Transverse colon (tissue), 4 donors: ENCODE measurements around the gene REEP2. TPM values are rescaled to one million over a fixed set of nuclear protein-coding genes. Genes with fewer than 3 reads are reported as not detected.

Experiments
- DNase-seq: peaks from one replicate; pipeline ENCODE4 v3.0.0-alpha.2; 2019
- H3K27ac ChIP-seq, 4 donors: fragments of 200-600 bp; sonication (generic); 2 replicates each; pipeline ENCODE4 v1.5.1; 2016 to 2018; ENCODE audit warnings: inconsistent platforms in 4 of 4
- H3K27me3 ChIP-seq: fragments of 200-600 bp; sonication (generic); 2 replicates; pipeline ENCODE4 v1.5.1; 2017; ENCODE audit warnings: inconsistent platforms
- H3K36me3 ChIP-seq, 4 donors: fragments of 200-600 bp; sonication (generic); 2 replicates each; pipeline ENCODE4 v1.5.1; 2017 to 2019; ENCODE audit warnings: inconsistent platforms in 4 of 4
- H3K4me1 ChIP-seq, 4 donors: fragments of 200-600 bp; sonication (generic); 2 replicates each; pipeline ENCODE4 v1.5.1; 2017 to 2020; ENCODE audit warnings: inconsistent platforms in 4 of 4
- H3K4me3 ChIP-seq, 4 donors: fragments of 200-600 bp; sonication (generic); 1 replicate in 1 of 4; 2 replicates in 3 of 4; pipeline versions ENCODE4 v1.5.1 to v1.6.1; 2017 to 2019; ENCODE audit warnings: inconsistent platforms in 4 of 4
- H3K9me3 ChIP-seq, 2 donors: fragments of 200-600 bp; sonication (generic); 2 replicates each; pipeline ENCODE4 v1.5.1; 2017 to 2019; ENCODE audit warnings: inconsistent platforms in 2 of 2
- CTCF ChIP-seq, 5 experiments: fragments of 200-600 bp in 3 of 5; fragments of 450-650 bp in 2 of 5; sonication (generic) in 3 of 5; IDR thresholded peaks; 1 replicate in 2 of 5; 2 replicates in 3 of 5; pipeline ENCODE4 v1.5.1; 2016 to 2017; ENCODE audit warnings: antibody characterized with exemption in 5 of 5, inconsistent platforms in 3 of 5, mild to moderate bottlenecking in 2 of 5, moderate library complexity in 1 of 5
- EP300 ChIP-seq: sonication (generic); formaldehyde crosslinking; IDR thresholded peaks from one replicate; pipeline ENCODE4 v1.6.1; 2017; ENCODE audit warnings: antibody characterized with exemption, low read depth
- POLR2A ChIP-seq: fragments of 450-650 bp; IDR thresholded peaks from one replicate; pipeline ENCODE4 v1.6.1; 2016; ENCODE audit warnings: antibody characterized with exemption, mild to moderate bottlenecking, moderate library complexity
- POLR2AphosphoS5 ChIP-seq, 3 donors: sonication (generic); formaldehyde crosslinking; IDR thresholded peaks; one replicate each; pipeline ENCODE4 v1.6.1; 2016; ENCODE audit warnings: antibody characterized with exemption in 3 of 3
- WGBS, 2 donors: methylation state at CpG; one replicate each; pipeline ENCODE4 v1.1.5; 2018; ENCODE audit warnings: low coverage in 1 of 2; 5-methylcytosine and 5-hydroxymethylcytosine counted together
- in situ Hi-C, 4 donors: fragments of 200-750 bp; cut with MboI; loops; one replicate each; pipeline versions ENCODE4 v1.15.0 to v1.15.1; 2017; ENCODE audit warnings: low sequenced_read_pairs in 3 of 4, low pct_ligation_motif_present in 1 of 4, low pct_unique_long_range_greater_than_20kb in 1 of 4
- intact Hi-C: fragments of 100-400 bp; cut with DNase I; formaldehyde crosslinking; loops from one replicate; pipeline ENCODE4 v1.15.1; 2023; ENCODE audit warnings: low total_unique reads
- total RNA-seq, 4 donors: library from RNA; depleted of rRNA; stranded (reverse); fragments of >200 nt; gene quantifications; one replicate each; pipeline ENCODE4 v1.1.0, GENCODE V29; 2016

The REEP2 gene
- total RNA-seq, 4 donors from 2014 or later: 2.9 to 6.4 (median 4.8) TPM

DNA sequence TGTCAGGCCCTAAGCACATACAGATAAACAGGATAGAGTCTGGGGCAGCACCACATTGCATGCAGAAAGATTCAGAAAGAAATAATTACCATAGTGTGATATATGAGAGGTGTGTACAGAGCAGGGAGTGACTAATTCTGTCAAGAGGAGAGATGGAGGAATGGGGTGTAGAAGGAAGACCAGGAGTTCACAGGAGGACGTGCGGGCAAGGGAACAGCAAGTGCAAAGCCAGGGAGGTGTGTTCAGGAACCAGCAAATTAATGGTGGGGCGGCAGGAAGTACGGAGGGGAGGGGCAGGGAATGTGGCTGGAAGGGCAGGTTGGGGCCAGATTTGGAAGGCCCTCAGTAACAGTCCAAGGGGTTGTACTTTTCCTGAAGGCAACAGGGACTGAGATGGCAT, 43.8 kb downstream of the REEP2 start:
- no peaks in the 10 kb centered on the region for H3K36me3 ChIP-seq
- 53 to 58% methylated on average over 4 of the region's 4 CpGs for WGBS, 2 donors
- H3K4me1 ChIP-seq: no peaks in the 10 kb centered on the region
- in situ Hi-C loops (no loop called here), intact Hi-C loops (no loop called here)
- peaks cover 4% of the 10 kb centered on the region for H3K27me3 ChIP-seq
- no peak overlapping the region for H3K4me3 ChIP-seq
- H3K9me3 ChIP-seq: no peaks in the 10 kb centered on the region
- DNase-seq: no peak
- TF ChIP-seq CTCF (IDR thresholded peaks at IDR 0.05): no peak
- TF ChIP-seq EP300: no peak
- no peak for TF ChIP-seq POLR2AphosphoS5 (IDR thresholded peaks at IDR 0.05)
- TF ChIP-seq POLR2A: no peak
- H3K27ac ChIP-seq: no peak overlapping the region

GRCh38 chr5:138488481-138488945, 49.7 kb downstream of the REEP2 start:
- TF ChIP-seq CTCF (IDR thresholded peaks at IDR 0.05) (no peak), POLR2A (no peak), POLR2AphosphoS5 (IDR thresholded peaks at IDR 0.05) (no peak), EP300 (no peak)
- 52 to 54% methylated on average over 4 to 5 of the region's 5 CpGs for WGBS, 2 donors
- no peak overlapping the region for H3K27ac ChIP-seq
- H3K36me3 ChIP-seq: no peaks in the 10 kb centered on the region
- intact Hi-C loops: no loop called here
- peaks cover 33% of the 10 kb centered on the region for H3K27me3 ChIP-seq
- in situ Hi-C loops: no loop called here
- H3K4me3 ChIP-seq: no peak overlapping the region
- H3K9me3 ChIP-seq: no peaks in the 10 kb centered on the region
- H3K4me1 ChIP-seq: peaks cover 8 to 18% (median 17%) of the 10 kb centered on the region in 4 donors
- DNase-seq: no peak

DNA sequence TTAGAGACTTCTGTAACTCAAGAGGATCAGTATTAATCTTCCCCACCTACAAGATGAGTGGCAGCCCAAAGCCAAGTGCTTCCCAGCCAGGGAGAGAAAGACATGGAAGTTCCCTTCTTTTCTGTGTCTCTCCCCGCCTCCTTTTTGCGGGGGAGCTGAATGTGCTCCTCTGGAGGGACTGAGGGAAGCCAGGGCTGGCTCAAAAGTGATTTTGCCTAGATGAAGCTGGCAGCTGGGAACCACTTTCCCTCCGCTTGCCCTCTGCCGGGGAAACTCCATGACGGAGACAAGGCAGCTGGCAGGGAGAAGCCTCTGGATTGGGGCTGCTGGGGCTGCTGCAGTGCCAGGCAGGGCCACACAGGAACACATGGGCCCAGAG, 50.8 kb downstream of the REEP2 start:
- H3K4me1 ChIP-seq: peaks cover 8 to 18% (median 17%) of the 10 kb centered on the region in 4 donors
- in situ Hi-C loops: no loop called here
- no peak overlapping the region for H3K27ac ChIP-seq
- 74% methylated on average over 5 of the region's 5 CpGs; no CpG with 5 or more reads in 1 of the 2 donors for WGBS, 2 donors
- H3K9me3 ChIP-seq: no peaks in the 10 kb centered on the region
- intact Hi-C loops: no loop called here
- TF ChIP-seq CTCF (IDR thresholded peaks at IDR 0.05) (no peak), POLR2AphosphoS5 (IDR thresholded peaks at IDR 0.05) (no peak), EP300 (no peak), POLR2A (no peak)
- DNase-seq: no peak
- peaks cover 33% of the 10 kb centered on the region for H3K27me3 ChIP-seq
- H3K36me3 ChIP-seq: no peaks in the 10 kb centered on the region
- no peak overlapping the region for H3K4me3 ChIP-seq

DNA sequence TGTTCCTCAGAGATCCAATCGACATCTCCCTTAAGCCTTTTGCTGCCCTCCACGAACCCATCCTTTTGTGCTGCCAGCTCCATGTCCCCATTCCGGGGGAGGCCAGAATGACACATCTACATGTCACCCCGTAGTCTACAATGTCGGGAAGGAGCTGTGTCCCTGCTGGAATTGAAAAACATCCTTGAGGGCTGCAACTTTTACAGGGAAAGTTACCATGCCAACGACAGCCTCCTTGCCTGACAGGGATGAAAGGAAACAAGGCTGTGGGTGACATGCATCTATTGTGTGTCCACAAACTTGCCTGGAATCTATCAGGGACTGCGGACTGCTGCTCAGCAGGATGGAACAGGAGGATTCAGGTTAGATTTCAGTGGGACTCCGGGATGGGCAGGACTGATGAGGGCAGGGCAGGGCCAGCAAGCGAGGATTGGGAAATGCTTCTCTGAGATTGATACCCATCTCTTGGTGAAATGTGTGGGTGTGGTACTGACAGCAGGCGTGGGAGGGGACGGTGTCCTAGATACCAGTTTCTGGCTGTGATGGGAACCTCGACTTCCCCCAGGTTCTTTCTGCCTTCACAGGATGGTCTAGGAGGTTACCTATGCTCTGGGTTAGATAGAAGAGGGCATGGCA, 51.9 kb downstream of the REEP2 start:
- Histone ChIP-seq H3K27me3 (peaks cover 33% of the 10 kb centered on the region), H3K4me1 (peaks cover 8 to 18% (median 17%) of the 10 kb centered on the region in 4 donors), H3K9me3 (no peaks in the 10 kb centered on the region), H3K27ac (no peak overlapping the region), H3K36me3 (no peaks in the 10 kb centered on the region), H3K4me3 (no peak overlapping the region)
- no peak for DNase-seq
- TF ChIP-seq POLR2AphosphoS5 (IDR thresholded peaks at IDR 0.05): no peak
- TF ChIP-seq EP300: no peak
- no peak for TF ChIP-seq CTCF (IDR thresholded peaks at IDR 0.05)
- TF ChIP-seq POLR2A: no peak
- intact Hi-C loops: no loop called here
- WGBS, 2 donors: 73 to 80% methylated on average over 5 to 12 of the region's 12 CpGs
- in situ Hi-C loops: no loop called here
